ENCODE results near the gene RBP3.

RBP3 gene

GRCh38 chr10:47348138-47348651, at the start of gene RBP3:
Gene RBP3, plus strand, starts transcription at chr10:47348363. Its CDS starts 122 bp downstream, at chr10:47348485.
- no peak for DNase-seq (ENCODE audit: low read depth, low spot score)

DNA sequence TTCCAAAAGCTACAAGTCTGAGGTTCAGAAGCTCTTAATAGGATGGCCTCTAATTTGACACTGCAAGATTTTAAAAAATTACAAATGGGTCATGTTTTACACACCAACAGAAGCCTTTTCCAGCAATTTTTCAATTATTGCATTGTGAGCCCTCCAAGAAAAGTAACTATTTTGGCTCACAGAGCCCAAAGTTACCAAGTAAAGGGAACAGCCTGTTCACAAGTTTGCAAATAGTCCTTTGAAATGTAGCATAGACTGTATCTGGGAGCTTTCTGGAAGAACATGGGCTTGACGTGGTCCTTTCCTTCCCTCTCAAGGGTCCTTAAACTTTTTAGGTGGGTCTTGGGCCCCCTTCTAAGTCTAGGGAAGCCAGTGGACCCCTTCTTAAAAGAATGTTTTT, 49.4 kb upstream of the RBP3 start:
- no peak for DNase-seq (ENCODE audit: low read depth, low spot score)

DNA sequence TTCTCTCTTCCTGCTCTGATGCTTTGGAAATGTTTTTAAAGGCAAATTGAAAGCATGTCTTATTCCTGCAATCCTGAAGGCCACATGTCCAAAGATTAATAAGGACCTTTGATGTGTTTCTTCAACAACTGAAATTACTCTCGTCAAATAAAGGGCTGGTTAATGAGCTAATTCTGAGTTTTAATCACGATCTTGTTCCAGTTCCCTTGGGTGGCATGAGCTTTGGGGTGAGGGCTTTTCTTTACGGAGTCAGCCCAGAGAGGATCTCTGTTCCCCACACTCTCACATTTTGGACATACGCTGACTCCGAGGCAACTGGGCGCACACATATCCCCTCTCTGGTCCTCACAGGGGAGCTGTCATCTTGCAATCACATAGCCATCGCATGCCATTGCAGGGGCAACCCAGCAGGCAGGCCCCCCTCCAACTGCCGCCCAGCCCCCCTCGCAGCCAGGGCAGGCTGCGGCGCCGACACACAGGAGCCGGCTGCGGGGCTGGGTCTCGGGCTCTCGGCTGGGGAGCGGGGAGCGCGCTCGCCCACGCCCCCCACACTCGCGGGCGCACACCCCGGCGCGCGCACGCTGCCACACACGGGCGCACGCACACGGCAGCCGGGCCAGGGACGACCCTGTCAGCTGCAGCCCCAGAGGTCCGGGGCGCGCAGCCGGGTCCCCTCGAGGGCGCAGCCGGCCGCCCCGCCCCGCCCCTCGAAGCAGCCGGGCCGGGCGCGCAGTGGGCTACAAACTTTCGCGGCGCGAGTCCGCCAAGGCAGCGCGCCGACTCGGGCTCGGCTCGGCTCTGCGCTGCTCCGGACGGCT, 48.3 kb upstream of the RBP3 start, which contains the start of gene GDF10:
Gene GDF10 (plus strand): TSS at position 587 of the 818 bp plus-strand sequence. CDS start 455 bp downstream, outside the sequence.
- no peak for DNase-seq (ENCODE audit: low read depth, low spot score)

GRCh38 chr10:47300429-47300931, 47.7 kb upstream of the RBP3 start:
- no peak for DNase-seq (ENCODE audit: low read depth, low spot score)

GRCh38 chr10:47301833-47302232, 46.3 kb upstream of the RBP3 start:
- DNase-seq (ENCODE audit: low read depth, low spot score): no peak

DNA sequence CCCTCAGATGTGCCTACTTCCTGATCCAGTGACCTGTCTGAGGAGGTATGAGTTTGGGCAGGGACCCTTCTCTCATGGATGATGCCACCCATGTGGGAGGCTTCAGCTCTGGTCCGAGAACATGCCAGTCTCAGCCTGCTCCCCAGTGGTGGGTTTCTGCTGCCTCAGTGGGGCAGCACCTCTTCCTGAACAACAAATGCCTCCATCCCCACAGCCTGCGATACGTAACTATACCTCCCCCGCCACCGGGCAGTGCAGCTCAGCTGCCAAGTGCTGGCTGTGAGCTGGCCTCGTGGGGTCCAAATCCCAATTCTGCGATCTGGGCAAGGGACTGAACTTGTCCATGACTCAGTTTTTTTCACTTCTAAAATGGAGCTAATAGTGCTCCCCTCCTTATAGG, 45.1 kb upstream of the RBP3 start:
- no peak for DNase-seq (ENCODE audit: low read depth, low spot score)

DNA sequence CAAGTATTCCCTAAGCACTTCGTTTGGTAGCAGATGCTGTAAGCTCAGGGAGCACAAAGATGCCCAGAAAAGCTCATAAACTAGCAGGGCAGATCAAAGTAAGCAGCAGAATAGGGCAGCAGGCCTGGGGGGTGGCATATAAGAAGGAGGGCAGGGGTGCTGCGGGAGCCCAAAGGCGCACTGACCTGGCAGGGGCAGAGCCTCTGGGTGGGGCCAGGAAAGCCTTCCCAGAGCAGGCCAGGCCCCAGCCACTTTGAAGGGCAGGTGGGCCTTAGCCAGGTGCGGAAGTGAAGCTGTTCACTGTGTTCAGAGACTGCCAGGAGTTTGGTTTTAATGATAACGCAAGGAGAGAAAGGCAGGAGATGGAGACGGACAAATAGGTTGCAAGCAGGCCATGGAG, 44.3 kb upstream of the RBP3 start:
- DNase-seq (ENCODE audit: low read depth, low spot score): no peak

GRCh38 chr10:47305566-47305965, 42.6 kb upstream of the RBP3 start:
- no peak for DNase-seq (ENCODE audit: low read depth, low spot score)

- DNase-seq (ENCODE audit: low read depth, low spot score): no peak
These were observed 41.6 kb upstream of the RBP3 start for GRCh38 chr10:47306387-47307210.

- no peak for DNase-seq (ENCODE audit: low read depth, low spot score)
These were observed 40.8 kb upstream of the RBP3 start for GRCh38 chr10:47307381-47307780.

- no peak for DNase-seq (ENCODE audit: low read depth, low spot score)
These were observed 39.4 kb upstream of the RBP3 start for GRCh38 chr10:47308775-47309174.

- no peak for DNase-seq (ENCODE audit: low read depth, low spot score)
These were observed 38.6 kb upstream of the RBP3 start for GRCh38 chr10:47309408-47310089.

- no peak for DNase-seq (ENCODE audit: low read depth, low spot score)
These were observed 38.1 kb upstream of the RBP3 start for GRCh38 chr10:47310090-47310505.

GRCh38 chr10:47311193-47311931, 36.8 kb upstream of the RBP3 start:
- DNase-seq (ENCODE audit: low read depth, low spot score): no peak

GRCh38 chr10:47311932-47312662, 36.1 kb upstream of the RBP3 start:
- peak; percentile 35 for DNase-seq (ENCODE audit: low read depth, low spot score)

DNA sequence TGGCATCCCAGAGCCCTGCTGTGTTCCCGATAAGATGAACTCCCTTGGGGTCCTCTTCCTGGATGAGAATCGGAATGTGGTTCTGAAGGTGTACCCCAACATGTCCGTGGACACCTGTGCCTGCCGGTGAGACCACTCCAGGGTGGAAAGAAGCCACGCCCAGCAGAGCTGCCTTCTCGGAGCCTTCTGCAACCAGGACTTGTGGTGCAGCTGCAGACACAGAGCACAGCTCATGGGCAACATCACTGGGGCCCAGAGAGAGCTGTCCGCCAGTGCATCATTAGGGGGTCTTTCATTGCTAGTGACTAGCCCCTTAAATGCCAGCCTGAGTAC, 35.5 kb upstream of the RBP3 start:
- DNase-seq (ENCODE audit: low read depth, low spot score): no peak

- DNase-seq (ENCODE audit: low read depth, low spot score): no peak
These were observed 33.7 kb upstream of the RBP3 start for GRCh38 chr10:47314416-47314970.

- no peak for DNase-seq (ENCODE audit: low read depth, low spot score)
These were observed 32.7 kb upstream of the RBP3 start for GRCh38 chr10:47315421-47315820.

DNA sequence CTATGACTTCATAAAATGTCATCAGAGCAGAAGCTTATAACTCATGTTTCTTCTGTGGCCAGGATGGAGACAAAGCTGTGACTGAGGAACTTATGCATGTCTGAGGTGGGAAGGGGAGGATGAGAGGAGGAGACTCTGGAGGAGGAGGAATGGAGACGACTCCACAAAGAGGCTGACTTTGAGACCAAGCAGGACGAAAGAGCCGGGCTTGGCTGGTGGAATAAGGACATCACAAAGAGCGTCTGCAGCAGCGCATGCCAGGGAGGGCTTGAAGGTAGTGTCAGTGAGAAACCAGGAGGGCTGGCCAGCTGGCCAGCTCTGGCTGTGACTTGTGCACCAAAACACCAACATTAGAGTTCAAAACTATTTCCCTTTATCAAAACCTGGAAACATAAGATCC, 32.0 kb upstream of the RBP3 start:
- no peak for DNase-seq (ENCODE audit: low read depth, low spot score)

DNA sequence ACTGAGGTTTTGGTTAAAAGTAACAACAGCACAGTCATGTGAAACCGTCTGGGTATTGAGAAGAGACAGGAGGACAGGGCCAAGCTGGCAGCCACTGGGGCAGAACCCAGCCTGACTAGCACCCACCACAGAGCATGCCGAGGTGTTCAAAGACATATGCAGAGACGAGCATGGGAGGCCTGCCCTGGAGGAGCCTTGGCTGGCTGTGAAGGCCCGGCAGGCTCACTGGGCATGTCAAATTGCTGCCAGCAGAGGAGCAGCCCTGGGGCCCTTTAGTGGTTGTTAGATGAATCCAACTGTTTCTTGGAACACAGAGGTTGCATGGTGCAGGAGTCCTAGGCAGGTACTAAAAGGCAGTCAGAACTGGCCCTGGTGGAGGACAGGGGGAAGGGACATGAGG, 30.9 kb upstream of the RBP3 start:
- no peak for DNase-seq (ENCODE audit: low read depth, low spot score)

All from iPS DF 19.7 (cell line).